ENCODE measurements around the gene TNIP3.

DNA sequence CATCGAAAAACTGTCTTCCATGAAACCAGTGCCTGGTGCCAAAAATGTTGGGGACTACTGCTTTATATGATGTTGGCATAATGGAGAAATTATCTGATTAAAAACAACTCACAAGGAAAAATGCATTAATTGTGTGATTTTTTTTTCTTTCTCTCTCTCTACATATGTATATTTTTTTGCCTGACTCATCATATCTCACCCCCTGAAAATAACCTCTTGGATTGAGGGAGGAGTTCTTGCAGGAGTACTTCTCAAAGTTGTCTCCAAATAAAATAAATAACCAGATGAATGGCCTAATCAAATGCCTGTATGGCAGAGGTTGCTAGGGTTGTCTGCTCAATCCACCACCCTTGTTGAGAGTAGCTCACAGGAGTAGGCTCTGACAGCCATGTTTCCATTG, 19.9 kb upstream of the TNIP3 start:
- TF ChIP-seq, protein P1, sequence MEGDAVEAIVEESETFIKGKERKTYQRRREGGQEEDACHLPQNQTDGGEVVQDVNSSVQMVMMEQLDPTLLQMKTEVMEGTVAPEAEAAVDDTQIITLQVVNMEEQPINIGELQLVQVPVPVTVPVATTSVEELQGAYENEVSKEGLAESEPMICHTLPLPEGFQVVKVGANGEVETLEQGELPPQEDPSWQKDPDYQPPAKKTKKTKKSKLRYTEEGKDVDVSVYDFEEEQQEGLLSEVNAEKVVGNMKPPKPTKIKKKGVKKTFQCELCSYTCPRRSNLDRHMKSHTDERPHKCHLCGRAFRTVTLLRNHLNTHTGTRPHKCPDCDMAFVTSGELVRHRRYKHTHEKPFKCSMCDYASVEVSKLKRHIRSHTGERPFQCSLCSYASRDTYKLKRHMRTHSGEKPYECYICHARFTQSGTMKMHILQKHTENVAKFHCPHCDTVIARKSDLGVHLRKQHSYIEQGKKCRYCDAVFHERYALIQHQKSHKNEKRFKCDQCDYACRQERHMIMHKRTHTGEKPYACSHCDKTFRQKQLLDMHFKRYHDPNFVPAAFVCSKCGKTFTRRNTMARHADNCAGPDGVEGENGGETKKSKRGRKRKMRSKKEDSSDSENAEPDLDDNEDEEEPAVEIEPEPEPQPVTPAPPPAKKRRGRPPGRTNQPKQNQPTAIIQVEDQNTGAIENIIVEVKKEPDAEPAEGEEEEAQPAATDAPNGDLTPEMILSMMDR (IDR thresholded peaks at IDR 0.05) = no peak
- TF ChIP-seq EP300 (IDR thresholded peaks at IDR 0.05) (no peak), POLR2A (IDR thresholded peaks at IDR 0.05) (no peak)
